NCI-H2081 treated with DMSO at 0.1 percent for 48 hours (cell line): ENCODE data around the gene DYNC2I2.

Source experiments
- DNase-seq: peaks from one replicate; lab custom pipeline; 2025; lab: John Stamatoyannopoulos, UW

The DYNC2I2 gene

GRCh38 chr9:128636024-128636390 lies 20.6 kb downstream of the DYNC2I2 start:
- DNase-seq = no peak

GRCh38 chr9:128635266-128636023 lies 21.2 kb downstream of the DYNC2I2 start:
- no peak for DNase-seq

GRCh38 chr9:128634651-128635262 lies 21.9 kb downstream of the DYNC2I2 start:
- DNase-seq = no peak

- no peak for DNase-seq
These were observed 22.5 kb downstream of the DYNC2I2 start for GRCh38 chr9:128634111-128634510.

GRCh38 chr9:128633601-128634000 lies 23.0 kb downstream of the DYNC2I2 start:
- DNase-seq = no peak

GRCh38 chr9:128633057-128633456 lies 23.6 kb downstream of the DYNC2I2 start:
- DNase-seq = no peak

GRCh38 chr9:128632486-128632885 lies 24.2 kb downstream of the DYNC2I2 start:
- DNase-seq = no peak

- DNase-seq = no peak
These were observed 24.6 kb downstream of the DYNC2I2 start for GRCh38 chr9:128632066-128632465.

- no peak for DNase-seq
These were observed 25.0 kb downstream of the DYNC2I2 start for GRCh38 chr9:128631636-128632035.

GRCh38 chr9:128629852-128630545 lies 26.6 kb downstream of the DYNC2I2 start:
- DNase-seq = no peak

GRCh38 chr9:128629136-128629535 lies 27.5 kb downstream of the DYNC2I2 start:
- DNase-seq = no peak

- no peak for DNase-seq
These were observed 28.1 kb downstream of the DYNC2I2 start for GRCh38 chr9:128628471-128629048.

- DNase-seq = no peak
These were observed 28.7 kb downstream of the DYNC2I2 start for GRCh38 chr9:128627906-128628305.

GRCh38 chr9:128627127-128627715 lies 29.4 kb downstream of the DYNC2I2 start:
- DNase-seq = no peak

- DNase-seq = no peak
These were observed 30.5 kb downstream of the DYNC2I2 start for GRCh38 chr9:128626181-128626580.

GRCh38 chr9:128625391-128626146 lies 31.1 kb downstream of the DYNC2I2 start:
- no peak for DNase-seq

GRCh38 chr9:128624566-128624965 lies 32.1 kb downstream of the DYNC2I2 start:
- no peak for DNase-seq

GRCh38 chr9:128621730-128622455 lies 34.8 kb downstream of the DYNC2I2 start:
- DNase-seq = no peak

- no peak for DNase-seq
These were observed 36.9 kb downstream of the DYNC2I2 start for GRCh38 chr9:128619779-128620178.

GRCh38 chr9:128619127-128619526 lies 37.5 kb downstream of the DYNC2I2 start:
- no peak for DNase-seq

- DNase-seq = no peak
These were observed 38.7 kb downstream of the DYNC2I2 start for GRCh38 chr9:128617943-128618342.
